Stimulated activated CD4-positive, alpha-beta T cell treated with anti-CD3 and anti-CD28 coated beads, TNF-alpha, amount 100 ng/mL, for 48 hours (primary cell): ENCODE results near the gene MYL5.
"Not testable (repeated sequence)": the region's sequence is repeated elsewhere in the genome, so short reads cannot be mapped to it uniquely, and the experiment has no call there.

Experiments used
- DNase-seq, 3 donors: peaks; one replicate each; pipeline ENCODE4 v3.0.0-alpha.2; 2020; ENCODE audit warnings: low read depth in 3 of 3

Gene MYL5

GRCh38 chr4:669806-670559 lies 4.4 kb upstream of the MYL5 start:
- not testable (repeated sequence) for DNase-seq

DNA sequence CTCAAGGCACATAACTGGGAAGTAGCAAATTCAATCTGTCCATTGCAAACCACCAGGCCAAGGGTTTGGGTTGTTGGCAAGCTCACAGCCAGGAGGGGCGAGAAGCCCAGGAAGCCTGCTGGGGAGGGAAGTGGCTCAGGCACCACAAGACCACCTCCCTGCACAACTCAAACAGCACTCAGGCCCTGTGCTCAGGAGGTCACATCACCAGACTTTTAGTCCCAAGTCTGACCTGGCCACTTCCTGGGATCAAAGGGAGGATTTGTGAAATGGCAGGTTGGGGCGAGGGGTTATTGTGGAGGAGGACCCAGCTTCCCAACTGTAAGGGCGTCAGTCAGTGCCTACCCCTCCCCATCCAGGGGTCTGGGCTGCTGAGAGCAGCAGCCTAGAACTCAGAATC lies 2.6 kb upstream of the MYL5 start:
- DNase-seq, result no peak

DNA sequence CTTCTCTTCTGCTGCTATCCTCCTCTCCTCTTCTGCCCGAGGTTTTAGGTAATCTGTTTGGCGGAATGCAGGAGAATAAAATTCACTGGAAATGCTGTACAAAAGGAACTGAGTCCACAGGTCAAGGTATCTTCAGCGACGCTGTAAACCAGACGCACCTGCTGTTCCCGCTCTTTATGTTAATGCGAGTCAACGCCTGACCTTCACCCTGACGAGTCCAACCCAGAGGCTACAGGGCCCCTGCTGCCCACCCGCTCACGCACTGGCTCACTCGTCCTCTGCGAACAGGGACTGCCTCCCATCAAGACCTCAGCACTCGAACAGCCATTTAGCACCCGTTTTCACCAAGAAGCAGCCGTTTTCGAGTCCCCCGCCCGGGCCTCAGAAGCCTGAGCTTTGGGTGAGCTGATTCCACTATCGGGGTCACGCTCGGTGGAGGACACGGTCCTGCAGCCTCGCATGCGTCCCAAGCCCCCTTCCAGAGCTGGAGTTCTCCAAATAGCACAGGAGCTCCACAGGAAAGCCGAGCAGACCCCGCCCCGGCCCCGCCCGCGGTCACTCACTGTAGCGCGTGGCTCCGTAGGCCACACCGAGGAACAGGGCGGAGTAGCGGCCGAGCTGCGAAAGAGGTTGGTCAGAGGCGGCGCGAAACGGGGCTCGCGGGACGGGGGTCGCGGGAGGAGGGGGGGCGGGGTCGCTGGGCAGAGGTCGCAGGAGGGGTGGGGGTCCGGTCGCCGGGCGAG lies 822 bp upstream of the MYL5 start:
- no peak for DNase-seq

DNA sequence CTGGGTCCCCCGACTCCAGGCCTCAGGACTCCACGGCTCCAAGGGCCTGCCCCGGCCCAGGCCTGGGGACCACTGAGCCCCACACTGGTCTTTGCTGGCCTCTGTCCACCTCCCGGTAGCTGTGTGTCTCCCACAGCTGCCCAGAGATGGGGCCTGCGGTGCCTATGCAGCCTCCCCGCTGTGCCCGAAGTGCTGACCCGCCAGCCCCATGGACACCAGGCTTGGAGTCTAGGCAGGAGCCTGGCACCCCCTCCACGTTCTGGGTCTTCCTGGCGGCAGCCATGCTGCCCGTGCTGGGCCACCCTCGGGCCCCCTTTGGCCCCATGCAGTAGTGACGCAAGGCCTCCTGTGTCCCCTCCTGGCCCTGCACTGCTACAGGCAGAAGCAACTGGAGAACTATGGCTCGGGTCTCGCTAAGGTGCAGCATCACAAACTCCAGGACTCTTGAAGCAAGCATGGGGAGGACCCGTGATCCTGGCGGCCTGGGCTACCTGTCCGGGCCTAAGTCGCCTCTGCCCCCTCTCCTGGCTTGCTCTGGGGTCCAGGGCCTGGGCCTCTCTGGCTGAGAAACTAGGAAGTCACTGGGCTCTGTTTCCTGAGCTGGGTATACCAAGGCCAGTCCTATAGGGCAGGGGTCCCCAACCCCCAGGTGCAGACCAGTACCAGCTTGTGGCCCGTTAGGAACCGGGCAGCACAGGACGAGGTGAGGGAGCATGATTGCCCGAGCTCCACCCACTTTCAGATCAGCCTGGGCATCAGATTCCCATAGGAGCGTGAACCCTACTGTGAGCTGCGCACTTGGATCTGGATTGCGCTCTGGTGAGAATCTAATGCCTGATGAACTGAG lies 917 bp downstream of the MYL5 start:
- DNase-seq, result no peak

- no peak for DNase-seq
These were observed 1.9 kb downstream of the MYL5 start for GRCh38 chr4:675980-676870.

DNA sequence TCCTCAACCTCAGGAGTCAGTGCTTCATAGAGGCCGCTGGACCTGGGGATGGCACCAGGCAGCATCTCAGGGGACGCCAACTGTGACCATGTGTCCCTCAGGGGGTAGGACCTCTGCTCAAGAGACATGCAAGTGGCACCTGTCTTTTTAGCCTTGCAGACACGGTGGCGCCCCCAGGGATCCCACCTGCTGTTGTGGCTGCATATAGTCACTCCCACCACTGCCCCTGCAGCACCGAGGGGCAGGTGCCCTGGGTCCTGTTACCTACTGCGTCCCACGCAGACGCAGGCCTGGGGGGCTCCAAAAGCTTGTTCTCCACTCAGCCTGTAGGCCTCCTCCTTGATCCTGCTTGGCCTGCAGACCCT lies 2.5 kb downstream of the MYL5 start:
- no peak for DNase-seq

DNA sequence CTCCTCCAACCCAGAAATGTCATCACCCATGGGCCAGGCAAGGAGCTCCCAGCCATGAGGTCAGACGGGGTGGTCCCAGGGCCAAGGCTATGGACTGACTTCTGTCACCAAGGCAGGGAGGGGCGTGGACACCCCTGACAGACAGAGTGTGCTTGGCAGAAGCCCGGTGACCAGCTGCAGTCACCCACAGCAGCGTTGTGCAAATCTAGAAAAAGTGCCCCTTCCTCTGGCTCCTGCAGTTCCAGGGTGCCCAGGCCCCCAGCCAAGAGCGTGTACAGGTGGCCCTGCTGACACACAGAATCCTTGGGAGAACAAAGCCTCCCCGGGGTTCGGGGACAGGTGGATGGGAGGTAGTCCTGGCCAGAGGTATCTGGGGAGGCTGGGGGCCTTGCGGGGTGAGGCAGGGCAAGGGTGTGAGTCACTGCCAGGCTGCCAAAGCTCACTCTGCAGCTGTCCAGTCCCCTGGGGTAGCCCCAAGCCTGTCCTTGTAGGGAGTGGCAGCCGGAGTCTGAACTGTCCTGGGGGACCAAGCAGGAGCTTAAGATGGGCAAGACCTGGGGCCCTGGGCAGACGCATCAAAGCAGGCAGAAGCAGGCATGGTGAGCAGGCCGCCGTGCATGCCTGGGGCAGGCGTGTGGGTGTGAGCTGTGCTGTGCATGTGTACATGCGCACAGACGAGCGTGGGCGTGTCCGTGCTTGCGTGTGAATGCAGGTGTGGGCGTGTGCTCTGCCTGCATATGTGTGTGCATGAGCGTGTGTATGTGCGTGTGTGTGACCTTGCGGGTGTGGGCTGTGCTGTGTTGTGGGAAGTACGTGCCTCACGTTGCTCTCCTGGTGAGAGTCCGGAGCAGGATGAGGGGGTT lies 3.3 kb downstream of the MYL5 start:
- no peak for DNase-seq

- no peak for DNase-seq
These were observed 4.2 kb downstream of the MYL5 start for GRCh38 chr4:678331-679103.

GRCh38 chr4:679104-679481 lies 4.8 kb downstream of the MYL5 start:
- DNase-seq, result no peak

DNA sequence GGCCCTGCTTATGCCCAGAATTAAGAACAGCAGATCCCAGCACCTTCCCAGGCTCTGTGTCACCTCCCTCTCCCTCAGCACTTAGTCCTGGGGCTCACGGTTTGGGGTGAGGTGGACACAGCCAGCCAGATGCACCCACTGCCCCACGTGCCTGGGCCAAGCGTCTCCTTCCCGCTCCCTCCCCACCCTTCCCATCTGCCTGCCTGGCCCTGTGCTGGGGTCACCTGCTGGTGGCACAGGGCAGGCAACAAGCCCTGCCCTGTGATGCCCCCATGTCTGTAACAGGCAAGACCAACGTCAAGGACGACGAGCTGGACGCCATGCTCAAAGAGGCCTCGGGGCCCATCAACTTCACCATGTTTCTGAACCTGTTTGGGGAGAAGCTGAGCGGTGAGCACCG lies 5.3 kb downstream of the MYL5 start:
- DNase-seq, result no peak

DNA sequence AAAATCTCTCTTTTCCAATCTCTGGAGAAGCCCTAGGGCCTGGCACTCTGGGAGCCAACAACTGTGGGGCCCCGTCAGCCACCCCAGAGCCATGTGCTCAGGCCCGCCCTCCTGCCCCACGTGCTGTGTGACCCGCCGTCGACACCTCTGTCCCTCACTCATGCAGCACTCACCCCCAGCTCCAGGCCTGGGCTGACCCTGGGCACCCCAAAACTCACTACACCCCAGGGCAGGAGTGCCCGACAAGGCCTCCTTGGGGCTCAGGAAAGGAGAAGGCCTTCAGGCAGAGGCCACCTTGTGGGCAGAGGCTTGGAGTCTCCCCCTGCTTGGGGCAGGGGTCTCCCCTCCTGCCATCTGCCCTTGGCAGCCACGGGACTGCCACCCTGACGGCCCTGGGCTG lies 5.7 kb downstream of the MYL5 start:
- no peak for DNase-seq

- DNase-seq, result peak in 1 of 3 donors; percentile 26
These were observed 6.2 kb downstream of the MYL5 start for GRCh38 chr4:680551-680927.

- DNase-seq, result peak in 1 of 3 donors; percentile 53
These were observed 6.7 kb downstream of the MYL5 start for GRCh38 chr4:680928-681645.

- DNase-seq, result no peak
These were observed 7.6 kb downstream of the MYL5 start for GRCh38 chr4:681736-682451.

- DNase-seq, result no peak
These were observed 8.3 kb downstream of the MYL5 start for GRCh38 chr4:682490-683172.

- no peak for DNase-seq
These were observed 9.0 kb downstream of the MYL5 start for GRCh38 chr4:683247-683897.

- no peak for DNase-seq
These were observed 9.8 kb downstream of the MYL5 start for GRCh38 chr4:683982-684622.
